H1 (cell line): Measurements from ENCODE around the gene SEC14L6. TPM values are rescaled to one million over a fixed set of nuclear protein-coding genes. Genes with fewer than 3 reads are reported as not detected.

Experiments
- CTCF ChIA-PET: fragments of 300-600 bp; sonication (Branson Sonifier 250); formaldehyde crosslinking; loops from one replicate; lab custom pipeline; 2021; ENCODE audit not compliant: partially characterized antibody; lab: Charles Lee
- POLR2A ChIA-PET: fragments of 300-600 bp; sonication (Branson Sonifier 250); formaldehyde crosslinking; loops from one replicate; lab custom pipeline; 2021; ENCODE audit warnings: inconsistent platforms; ENCODE audit not compliant: partially characterized antibody; lab: Charles Lee
- DNase-seq, 2 experiments: peaks; one replicate each; pipeline versions ENCODE4 v3.0.0 to v3.0.0-alpha.2; 2010 to 2022; ENCODE audit warnings: low spot score in 2 of 2, low read depth in 1 of 2, mixed read lengths in 1 of 2
- FAIRE-seq: peaks from 2 replicates; lab custom pipeline; 2011; peaks lifted over from hg19 to GRCh38; lab: Jason Lieb, UNC
- H2AFZ ChIP-seq: 2 replicates; pipeline ENCODE4 v1.8.1; 2012; ENCODE audit warnings: low read length, inconsistent platforms
- H2AK5ac ChIP-seq: 2 replicates; pipeline ENCODE4 v1.6.1; 2013; ENCODE audit warnings: low read depth, low read length
- H2BK120ac ChIP-seq: replicated peaks from 2 replicates; pipeline ENCODE3; 2013; ENCODE audit warnings: low read depth, low read length, inconsistent platforms
- H2BK12ac ChIP-seq: 2 replicates; pipeline ENCODE4 v1.6.1; 2013; ENCODE audit warnings: low read depth, low read length
- H2BK15ac ChIP-seq: 2 replicates; pipeline ENCODE4 v1.6.1; 2013; ENCODE audit warnings: low read length
- H2BK20ac ChIP-seq: 2 replicates; pipeline ENCODE4 v1.6.1; 2013; ENCODE audit warnings: low read length
- H2BK5ac ChIP-seq: 2 replicates; pipeline ENCODE4 v1.6.1; 2013; ENCODE audit warnings: low read depth, low read length
- H3K14ac ChIP-seq: 2 replicates; pipeline ENCODE4 v1.6.1; 2013; ENCODE audit warnings: inconsistent platforms; ENCODE audit not compliant: insufficient read length
- H3K18ac ChIP-seq: 2 replicates; pipeline ENCODE4 v1.6.1; 2013; ENCODE audit warnings: low read length; ENCODE audit errors: extremely low read depth
- H3K23ac ChIP-seq: 2 replicates; pipeline ENCODE4 v1.6.1; 2013; ENCODE audit warnings: inconsistent platforms; ENCODE audit not compliant: insufficient read length
- H3K23me2 ChIP-seq: 2 replicates; pipeline ENCODE4 v1.6.1; 2013; ENCODE audit warnings: low read depth, low read length
- H3K27ac ChIP-seq: 2 replicates; pipeline ENCODE4 v1.6.1; 2011; ENCODE audit warnings: low read depth, low read length, inconsistent platforms
- H3K27me3 ChIP-seq, 4 experiments: replicated peaks in 1 of 4; 1 replicate in 1 of 4; 2 replicates in 3 of 4; pipeline versions ENCODE4 v1.6.1 to v1.8.1; 2011 to 2013; ENCODE audit warnings: low read length in 3 of 4, mild to moderate bottlenecking in 3 of 4, inconsistent platforms in 2 of 4, mixed read lengths in 2 of 4, moderate library complexity in 1 of 4; ENCODE audit not compliant: control insufficient read depth in 3 of 4, insufficient read depth in 3 of 4; ENCODE audit errors: extremely low read depth in 1 of 4
- H3K36me3 ChIP-seq, 4 experiments: 2 replicates each; pipeline versions ENCODE4 v1.6.1 to v1.8.1; 2011 to 2013; ENCODE audit warnings: mild to moderate bottlenecking in 4 of 4, low read length in 3 of 4, moderate library complexity in 2 of 4, control low read depth in 1 of 4, inconsistent platforms in 1 of 4; ENCODE audit not compliant: insufficient read depth in 4 of 4, control insufficient read depth in 2 of 4
- H3K4ac ChIP-seq: replicated peaks from 2 replicates; pipeline ENCODE3; 2013; ENCODE audit warnings: low read length, low read depth, mixed read lengths, inconsistent platforms; ENCODE audit not compliant: insufficient read length
- H3K4me1 ChIP-seq, 4 experiments: replicated peaks in 1 of 4; 1 replicate in 1 of 4; 2 replicates in 3 of 4; pipeline versions ENCODE4 v1.6.1 to v1.8.1; 2011 to 2013; ENCODE audit warnings: low read length in 3 of 4, inconsistent platforms in 2 of 4, mixed read lengths in 1 of 4; ENCODE audit not compliant: insufficient read depth in 4 of 4, control insufficient read depth in 3 of 4
- H3K4me2 ChIP-seq, 2 experiments: 2 replicates each; pipeline versions ENCODE4 v1.6.1 to v1.8.1; 2011 to 2013; ENCODE audit warnings: low read depth in 2 of 2, low read length in 2 of 2, control low read depth in 1 of 2, inconsistent platforms in 1 of 2, mild to moderate bottlenecking in 1 of 2; ENCODE audit not compliant: insufficient read depth in 1 of 2
- H3K4me3 ChIP-seq, 4 experiments: fragments of 200-600, 300-600 bp in 1 of 4; sonication (generic), shearing (Covaris generic), sonication (Bioruptor Twin) in 1 of 4; 2 replicates each; pipeline versions ENCODE4 v1.5.1 to v1.8.1; 2011 to 2016; ENCODE audit warnings: low read length in 4 of 4, low read depth in 3 of 4, control low read depth in 2 of 4, inconsistent platforms in 2 of 4, mild to moderate bottlenecking in 2 of 4, mixed read lengths in 1 of 4, moderate library complexity in 1 of 4; ENCODE audit not compliant: insufficient read depth in 2 of 4; ENCODE audit errors: extremely low read depth in 1 of 4
- H3K56ac ChIP-seq: replicated peaks from 2 replicates; pipeline ENCODE3; 2013; ENCODE audit warnings: low read depth, mild to moderate bottlenecking, mixed read lengths, low read length, inconsistent platforms; ENCODE audit not compliant: insufficient read length
- H3K79me1 ChIP-seq: 2 replicates; pipeline ENCODE4 v1.6.1; 2013; ENCODE audit warnings: low read depth, low read length, control low read depth
- H3K79me2 ChIP-seq, 2 experiments: 2 replicates each; pipeline versions ENCODE4 v1.6.1 to v1.8.1; 2012 to 2013; ENCODE audit warnings: low read length in 2 of 2, mild to moderate bottlenecking in 2 of 2, inconsistent platforms in 1 of 2; ENCODE audit not compliant: insufficient read depth in 2 of 2, control insufficient read depth in 1 of 2
- H3K9ac ChIP-seq, 4 experiments: replicated peaks in 1 of 4; 1 replicate in 1 of 4; 2 replicates in 3 of 4; pipeline versions ENCODE4 v1.6.1 to v1.8.1; 2011 to 2013; ENCODE audit warnings: low read depth in 3 of 4, low read length in 3 of 4, control low read depth in 2 of 4, mild to moderate bottlenecking in 2 of 4, moderate library complexity in 2 of 4, inconsistent platforms in 1 of 4; ENCODE audit errors: extremely low read depth in 1 of 4
- H3K9me3 ChIP-seq, 2 experiments: 2 replicates each; pipeline versions ENCODE4 v1.6.1 to v1.8.1; 2012 to 2013; ENCODE audit warnings: mild to moderate bottlenecking in 2 of 2, moderate library complexity in 2 of 2, control low read depth in 1 of 2, inconsistent platforms in 1 of 2, low read depth in 1 of 2, low read length in 1 of 2, mixed read lengths in 1 of 2; ENCODE audit not compliant: insufficient read depth in 2 of 2
- H4K20me1 ChIP-seq, 2 experiments: replicated peaks in 1 of 2; 2 replicates each; pipeline versions ENCODE3 to v1.8.1; 2011 to 2013; ENCODE audit warnings: inconsistent platforms in 2 of 2, low read length in 2 of 2, mild to moderate bottlenecking in 1 of 2; ENCODE audit not compliant: insufficient read depth in 2 of 2, control insufficient read depth in 1 of 2
- H4K5ac ChIP-seq: 2 replicates; pipeline ENCODE4 v1.6.1; 2013; ENCODE audit warnings: low read length, low read depth, mixed read lengths, inconsistent platforms; ENCODE audit not compliant: insufficient read length
- H4K8ac ChIP-seq: 2 replicates; pipeline ENCODE4 v1.8.0; 2013; ENCODE audit warnings: mild to moderate bottlenecking, moderate library complexity, low read length, inconsistent platforms; ENCODE audit not compliant: insufficient read depth; ENCODE audit errors: extremely low read depth
- H4K91ac ChIP-seq: replicated peaks from 2 replicates; pipeline ENCODE3; 2013; ENCODE audit warnings: low read length, mixed read lengths, inconsistent platforms; ENCODE audit not compliant: insufficient read length
- POLR2AphosphoS5 ChIP-seq: IDR thresholded peaks from 2 replicates; pipeline ENCODE4 v1.6.1; 2011; ENCODE audit warnings: low read depth, low read length
- SAP30 ChIP-seq: fragments of 300-600 bp; sonication (generic); IDR thresholded peaks from 2 replicates; pipeline ENCODE4 v1.7.1; 2012; ENCODE audit warnings: low read length, moderate library complexity, mild to moderate bottlenecking, inconsistent platforms; ENCODE audit not compliant: insufficient read depth, insufficient replicate concordance
- SP2 ChIP-seq: IDR thresholded peaks from 2 replicates; pipeline ENCODE4 v1.6.1; 2012; ENCODE audit warnings: mild to moderate bottlenecking, low read length, inconsistent platforms
- TAF7 ChIP-seq: optimal IDR thresholded peaks from 2 replicates; pipeline ENCODE3; 2011; ENCODE audit warnings: low read depth, mild to moderate bottlenecking, inconsistent platforms, low read length, moderate library complexity, borderline replicate concordance
- WGBS, 2 experiments: shearing (Covaris generic) in 1 of 2; methylation state at CpG; one replicate each; pipeline versions ENCODE4 v1.1.6 to v1.1.7; 2013 to 2015; ENCODE audit warnings: low lambda C conversion rate in 2 of 2, mixed read lengths in 2 of 2, inconsistent platforms in 1 of 2, low coverage in 1 of 2, missing lambda C conversion rate in 1 of 2; ENCODE audit not compliant: insufficient replicate concordance in 2 of 2, insufficient coverage in 1 of 2, insufficient read length in 1 of 2; ENCODE audit errors: extremely low coverage in 1 of 2, missing lambda C conversion rate in 1 of 2; 5-methylcytosine and 5-hydroxymethylcytosine counted together
- polyA plus RNA-seq, 7 experiments: library from polyadenylated mRNA; depleted of rRNA in 3 of 7; stranded (reverse) in 5 of 7; unstranded in 2 of 7; fragments of >200 nt in 5 of 7; fragments of 200-250 nt in 2 of 7; gene quantifications; 1 replicate in 5 of 7; 2 replicates in 1 of 7; 4 replicates in 1 of 7; pipeline versions ENCODE4 v1.2.1 to v1.2.3, GENCODE V29; 2011 to 2013; ENCODE audit warnings: missing spikeins in 2 of 7, mixed read lengths in 2 of 7
- total RNA-seq: library from RNA; stranded (reverse); fragmentation: NEBNext Ultra II Directional; extraction: Animal tissue kit (Norgen Biotek cat#: 25700); gene quantifications from 2 replicates; pipeline ENCODE4 v1.2.1, GENCODE V29; 2021

The SEC14L6 gene
- total and polyA plus RNA-seq, 2 of the 8 experiments (the other 6 are each of a cell fraction or from before 2014, with no cell fraction given) = 0.63 to 2.1 TPM

- Histone ChIP-seq H3K79me2 (peaks cover 2 to 3% of the 10 kb centered on the region in 2 experiments; a peak in 1 of 4 replicates), H3K4ac (no peak overlapping the region), H3K56ac (no peak overlapping the region), H3K14ac (no peak overlapping the region), H2AK5ac (no peak overlapping the region)
- no peak for DNase-seq
- TF ChIP-seq POLR2AphosphoS5 (peak; percentile 28; the same call in 1 of the 2 replicates), SP2 (no peak), SAP30 (no peak), TAF7 (no peak)
- TF ChIP-seq, all 59 proteins: peak for 1
- no peak overlapping the region for H3K4me2 ChIP-seq
- H3K27ac ChIP-seq = no peak overlapping the region
- no peaks in the 10 kb centered on the region for H3K27me3 ChIP-seq
- H3K4me1 ChIP-seq = no peaks in the 10 kb centered on the region; a peak in 1 of 7 replicates
- H3K23ac ChIP-seq = no peak overlapping the region
- POLR2A ChIA-PET = interaction anchor here (2.1 to 8.4 kb wide), 2 partner anchors 8 to 14 kb away, joined by 6 to 64 read pairs; partner anchors contain the start of gene GAL3ST1
- H2BK15ac ChIP-seq = no peak overlapping the region
- no peak overlapping the region for H4K91ac ChIP-seq
- CTCF ChIA-PET = interaction anchor here (0.8 to 7.3 kb wide), 3 partner anchors 9 to 154 kb away, joined by 3 to 40 read pairs (median 3); no protein-coding TSS in a partner anchor
- H2AFZ ChIP-seq = no peak overlapping the region
- no peak overlapping the region; the same call in 1 of the 2 replicates for H2BK5ac ChIP-seq
- no peak overlapping the region for H2BK12ac ChIP-seq
- H4K20me1 ChIP-seq = peaks cover 9 to 31% of the 10 kb centered on the region in 2 experiments
- 95% methylated on average over 15 of the region's 15 CpGs; no CpG with 5 or more reads in 1 of the 2 experiments for WGBS, 2 experiments
- H4K8ac ChIP-seq = peak overlapping the region; percentile 41; the same call in 1 of the 2 replicates
- no peak overlapping the region for H3K18ac ChIP-seq
- no peaks in the 10 kb centered on the region for H3K23me2 ChIP-seq
- no peaks in the 10 kb centered on the region for H3K9me3 ChIP-seq
- H3K9ac ChIP-seq = no peak overlapping the region
- no peak overlapping the region for H2BK20ac ChIP-seq
- H2BK120ac ChIP-seq = no peak overlapping the region
- H3K36me3 ChIP-seq = peaks cover 55 to 87% (median 81%) of the 10 kb centered on the region in 4 experiments
- H3K79me1 ChIP-seq = peaks cover 3% of the 10 kb centered on the region
- no peak overlapping the region for H4K5ac ChIP-seq
- no peak for FAIRE-seq
- H3K4me3 ChIP-seq = no peak overlapping the region
Observed at GRCh38 chr22:30584441-30584840, 37.9 kb upstream of the SEC14L6 start.
